ENCODE data around the gene MYO1D.

Gene MYO1D

GRCh38 chr17:32861981-32862380, 14.9 kb downstream of the MYO1D start:
- no peak for DNase-seq (ENCODE audit: extremely low read depth, low read depth)
- no peak for TF ChIP-seq CTCF (IDR thresholded peaks at IDR 0.05; ENCODE audit: low read depth, low read length, missing control alignments)
- no peak overlapping the region for H3K4me3 ChIP-seq (replicated peaks; ENCODE audit: low read depth, low read length)

- TF ChIP-seq CTCF (IDR thresholded peaks at IDR 0.05; ENCODE audit: low read depth, low read length, missing control alignments) = no peak
- no peak for DNase-seq (ENCODE audit: extremely low read depth, low read depth)
Measured at GRCh38 chr17:32859857-32860525, 16.9 kb downstream of the MYO1D start.

GRCh38 chr17:32855620-32856019, 21.3 kb downstream of the MYO1D start:
- TF ChIP-seq CTCF (IDR thresholded peaks at IDR 0.05; ENCODE audit: low read depth, low read length, missing control alignments) = no peak
- DNase-seq (ENCODE audit: extremely low read depth, low read depth) = no peak
- H3K4me3 ChIP-seq (replicated peaks; ENCODE audit: low read depth, low read length) = no peak overlapping the region

More at GRCh38 chr17:32859857-32860525, 16.9 kb downstream of the MYO1D start:
- no peak overlapping the region for H3K4me3 ChIP-seq (replicated peaks; ENCODE audit: low read depth, low read length)

GRCh38 chr17:32854832-32855389, 22.0 kb downstream of the MYO1D start:
- no peak overlapping the region for H3K4me3 ChIP-seq (replicated peaks; ENCODE audit: low read depth, low read length)
- TF ChIP-seq CTCF (IDR thresholded peaks at IDR 0.05; ENCODE audit: low read depth, low read length, missing control alignments) = no peak
- no peak for DNase-seq (ENCODE audit: extremely low read depth, low read depth)

GRCh38 chr17:32854207-32854606, 22.7 kb downstream of the MYO1D start:
- H3K4me3 ChIP-seq (replicated peaks; ENCODE audit: low read depth, low read length) = no peak overlapping the region
- TF ChIP-seq CTCF (IDR thresholded peaks at IDR 0.05; ENCODE audit: low read depth, low read length, missing control alignments) = no peak
- no peak for DNase-seq (ENCODE audit: extremely low read depth, low read depth)

- TF ChIP-seq CTCF (IDR thresholded peaks at IDR 0.05; ENCODE audit: low read depth, low read length, missing control alignments) = no peak
- H3K4me3 ChIP-seq (replicated peaks; ENCODE audit: low read depth, low read length) = no peak overlapping the region
- no peak for DNase-seq (ENCODE audit: extremely low read depth, low read depth)
Measured at GRCh38 chr17:32852811-32853210, 24.1 kb downstream of the MYO1D start.
